Suprapubic skin (tissue), 4 donors: ENCODE data around the gene PTPRD.

Source experiments
- CTCF ChIP-seq, 2 donors: fragments of 200-600 bp in 1 of 2; fragments of 450-650 bp in 1 of 2; sonication (generic) in 1 of 2; IDR thresholded peaks; one replicate each; pipeline ENCODE4 v1.5.1; 2016 to 2019; ENCODE audit warnings: antibody characterized with exemption in 2 of 2, mild to moderate bottlenecking in 1 of 2, moderate library complexity in 1 of 2
- EP300 ChIP-seq: sonication (generic); formaldehyde crosslinking; IDR thresholded peaks from one replicate; pipeline ENCODE4 v1.6.1; 2017; ENCODE audit warnings: antibody characterized with exemption
- POLR2A ChIP-seq, 2 donors: fragments of 450-650 bp; IDR thresholded peaks; one replicate each; pipeline ENCODE4 v1.6.1; 2017; ENCODE audit warnings: antibody characterized with exemption in 2 of 2, mild to moderate bottlenecking in 2 of 2, moderate library complexity in 2 of 2
- POLR2AphosphoS5 ChIP-seq, 3 donors: sonication (generic); formaldehyde crosslinking; IDR thresholded peaks; one replicate each; pipeline ENCODE4 v1.6.1; 2017; ENCODE audit warnings: antibody characterized with exemption in 3 of 3

GRCh38 chr9:8812888-8813287 lies 1799.9 kb downstream of the PTPRD start:
- TF ChIP-seq CTCF (IDR thresholded peaks at IDR 0.05), result no peak
- TF ChIP-seq EP300, result no peak
- TF ChIP-seq POLR2A (IDR thresholded peaks at IDR 0.05), result no peak
- no peak for TF ChIP-seq POLR2AphosphoS5 (IDR thresholded peaks at IDR 0.05)
